GM19240 (cell line): ENCODE results near the gene PYGO1.
"Not testable (repeated sequence)": the region's sequence is repeated elsewhere in the genome, so short reads cannot be mapped to it uniquely, and the experiment has no call there.

Experiments
- DNase-seq: peaks from one replicate; pipeline ENCODE4 v3.0.0; 2011; ENCODE audit warnings: low spot score; ENCODE audit not compliant: insufficient read length

The PYGO1 gene

GRCh38 chr15:55513152-55513551 lies 75.0 kb downstream of the PYGO1 start:
- DNase-seq: no peak

- DNase-seq: no peak
These were observed 80.6 kb downstream of the PYGO1 start for GRCh38 chr15:55507567-55507966.

DNA sequence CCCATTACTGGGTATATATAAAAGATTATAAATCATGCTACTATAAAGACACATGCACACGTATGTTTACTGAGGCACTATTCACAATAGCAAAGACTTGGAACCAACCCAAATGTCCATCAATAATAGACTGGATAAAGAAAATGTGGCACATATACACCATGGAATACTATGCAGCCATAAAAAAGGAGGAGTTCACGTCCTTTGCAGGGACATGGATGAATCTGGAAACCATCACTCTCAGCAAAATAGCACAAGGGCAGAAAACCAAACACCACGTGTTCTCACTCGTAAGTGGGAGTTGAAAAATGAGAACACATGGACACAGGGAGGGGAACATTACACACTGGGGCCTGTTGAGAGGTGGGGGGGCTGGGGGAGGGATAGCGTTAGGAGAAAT lies 82.7 kb downstream of the PYGO1 start:
- DNase-seq: not testable (repeated sequence)

GRCh38 chr15:55499151-55499550 lies 89.0 kb downstream of the PYGO1 start:
- no peak for DNase-seq

- DNase-seq: peak; percentile 53
These were observed 89.8 kb downstream of the PYGO1 start for GRCh38 chr15:55498109-55498938.

DNA sequence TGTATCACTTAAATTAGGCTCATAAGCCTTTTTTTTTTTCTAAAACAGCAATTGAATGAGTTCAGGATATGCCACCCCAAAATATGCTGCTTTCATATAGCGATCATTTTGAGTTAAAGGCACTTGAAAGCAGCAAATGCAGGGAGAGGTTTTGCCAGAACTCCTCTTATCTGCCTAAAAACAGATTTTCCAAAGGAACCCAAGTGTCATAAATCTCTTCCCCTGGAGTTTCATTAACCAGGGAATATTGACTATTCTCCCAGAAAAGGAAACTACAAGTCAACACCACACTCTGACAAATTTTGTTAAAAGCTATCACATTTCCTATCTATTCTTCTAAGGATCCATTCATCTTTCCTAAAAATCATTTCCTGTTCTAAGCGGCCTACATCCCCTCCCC lies 91.4 kb downstream of the PYGO1 start:
- no peak for DNase-seq

DNA sequence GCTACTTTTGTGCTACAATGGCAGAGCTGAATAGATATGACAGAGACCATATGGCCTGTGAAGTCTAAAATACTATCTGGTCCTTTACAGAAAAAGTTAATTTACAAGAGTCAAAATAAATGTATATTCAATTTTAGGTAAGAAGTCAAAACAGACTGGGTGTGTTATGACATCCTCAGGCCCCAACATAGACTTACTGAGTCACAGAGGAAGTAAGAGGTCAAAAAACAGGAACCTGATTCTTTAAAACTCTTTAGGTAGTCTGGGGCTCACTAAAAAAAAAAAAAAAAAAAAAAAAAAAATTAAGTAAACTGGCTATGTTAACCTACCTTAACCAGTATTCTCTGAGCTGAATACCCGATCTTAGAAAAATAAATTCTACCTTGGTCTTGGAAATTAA lies 93.2 kb downstream of the PYGO1 start:
- DNase-seq: no peak

- DNase-seq: not testable (repeated sequence)
These were observed 99.1 kb downstream of the PYGO1 start for GRCh38 chr15:55488952-55489600.
